ENCODE data around the gene MBD6.
A peak's percentile ranks its signal among the peaks of the same experiment; 100 is the strongest.
"Not testable (repeated sequence)": the region's sequence is repeated elsewhere in the genome, so short reads cannot be mapped to it uniquely, and the experiment has no call there.

The MBD6 gene

GRCh38 chr12:57551637-57552305, 29.1 kb downstream of the MBD6 start:
- no peak for DNase-seq

- no peak for DNase-seq
Measured at GRCh38 chr12:57552306-57552651, 29.7 kb downstream of the MBD6 start.

GRCh38 chr12:57552835-57553313, 30.2 kb downstream of the MBD6 start:
- DNase-seq = no peak

- peak; percentile 68 for DNase-seq
Measured at GRCh38 chr12:57553343-57554202, 30.9 kb downstream of the MBD6 start.

- no peak for DNase-seq
Measured at GRCh38 chr12:57554453-57554852, 31.8 kb downstream of the MBD6 start.

GRCh38 chr12:57554897-57555296, 32.3 kb downstream of the MBD6 start:
- no peak for DNase-seq

- no peak for DNase-seq
Measured at GRCh38 chr12:57558864-57559263, 36.2 kb downstream of the MBD6 start.

GRCh38 chr12:57560516-57560915, 37.9 kb downstream of the MBD6 start:
- DNase-seq = no peak

- not testable (repeated sequence) for DNase-seq
Measured at GRCh38 chr12:57561117-57561516, 38.5 kb downstream of the MBD6 start.

- no peak for DNase-seq
Measured at GRCh38 chr12:57563358-57563757, 40.7 kb downstream of the MBD6 start.

GRCh38 chr12:57564178-57564740, 41.6 kb downstream of the MBD6 start:
- DNase-seq = no peak

GRCh38 chr12:57568838-57569237, 46.2 kb downstream of the MBD6 start:
- DNase-seq = no peak

- no peak for DNase-seq
Measured at GRCh38 chr12:57569858-57570257, 47.2 kb downstream of the MBD6 start.

- not testable (repeated sequence) for DNase-seq
Measured at GRCh38 chr12:57570438-57570837, 47.8 kb downstream of the MBD6 start.

GRCh38 chr12:57571926-57572762, 49.5 kb downstream of the MBD6 start:
- no peak for DNase-seq

GRCh38 chr12:57574795-57575194, 52.2 kb downstream of the MBD6 start:
- DNase-seq = no peak

GRCh38 chr12:57575771-57576612, 53.4 kb downstream of the MBD6 start:
- no peak for DNase-seq

GRCh38 chr12:57576613-57577160, 54.1 kb downstream of the MBD6 start:
- DNase-seq = no peak

- DNase-seq = no peak
Measured at GRCh38 chr12:57577981-57578758, 55.5 kb downstream of the MBD6 start.

GRCh38 chr12:57579011-57579410, 56.4 kb downstream of the MBD6 start:
- no peak for DNase-seq
